HG03469 (cell line): ENCODE measurements around the gene TSC22D1.
"Not testable (repeated sequence)": the region's sequence is repeated elsewhere in the genome, so short reads cannot be mapped to it uniquely, and the experiment has no call there.

Source experiments
- ATAC-seq: cut with Tn5 transposase; IDR thresholded peaks from one replicate; pipeline ENCODE4 v1.9.1; 2021; ENCODE audit warnings: mild to moderate bottlenecking, moderate library complexity, moderate number of reproducible peaks; ENCODE audit not compliant: unreplicated experiment

The TSC22D1 gene

GRCh38 chr13:44458313-44458975, 117.7 kb downstream of the TSC22D1 start:
- ATAC-seq, result no peak

- not testable (repeated sequence) for ATAC-seq
Observed at GRCh38 chr13:44456212-44456611, 119.9 kb downstream of the TSC22D1 start.

- no peak for ATAC-seq
Observed at GRCh38 chr13:44455769-44456168, 120.4 kb downstream of the TSC22D1 start.

GRCh38 chr13:44453881-44454280, 122.2 kb downstream of the TSC22D1 start:
- no peak for ATAC-seq

GRCh38 chr13:44453069-44453468, 123.1 kb downstream of the TSC22D1 start:
- ATAC-seq, result no peak

GRCh38 chr13:44452418-44452817, 123.7 kb downstream of the TSC22D1 start:
- no peak for ATAC-seq

- no peak for ATAC-seq
Observed at GRCh38 chr13:44451651-44452050, 124.5 kb downstream of the TSC22D1 start.

GRCh38 chr13:44451126-44451525, 125.0 kb downstream of the TSC22D1 start:
- ATAC-seq, result no peak

GRCh38 chr13:44449999-44450821, 125.9 kb downstream of the TSC22D1 start:
- no peak for ATAC-seq

GRCh38 chr13:44448875-44449274, 127.3 kb downstream of the TSC22D1 start:
- no peak for ATAC-seq

GRCh38 chr13:44448373-44448772, 127.8 kb downstream of the TSC22D1 start:
- no peak for ATAC-seq

GRCh38 chr13:44447783-44448321, 128.3 kb downstream of the TSC22D1 start:
- no peak for ATAC-seq

- no peak for ATAC-seq
Observed at GRCh38 chr13:44440046-44440608, 136.0 kb downstream of the TSC22D1 start.

- no peak for ATAC-seq
Observed at GRCh38 chr13:44439452-44440024, 136.6 kb downstream of the TSC22D1 start.

- ATAC-seq, result no peak
Observed at GRCh38 chr13:44438234-44438579, 137.9 kb downstream of the TSC22D1 start.

GRCh38 chr13:44437356-44438233, 138.5 kb downstream of the TSC22D1 start:
- no peak for ATAC-seq

- ATAC-seq, result no peak
Observed at GRCh38 chr13:44436589-44437337, 139.4 kb downstream of the TSC22D1 start.

- no peak for ATAC-seq
Observed at GRCh38 chr13:44435919-44436510, 140.1 kb downstream of the TSC22D1 start.
